Activated CD4-positive, alpha-beta T cell treated with anti-CD3 and anti-CD28 coated beads for 36 hours (primary cell): ENCODE data around the gene EXOC3. TPM values are rescaled to one million over a fixed set of nuclear protein-coding genes. Genes with fewer than 3 reads are reported as not detected.
"Not testable (repeated sequence)": the region's sequence is repeated elsewhere in the genome, so short reads cannot be mapped to it uniquely, and the experiment has no call there.

ENCODE experiments used
- ATAC-seq: fragments of 200-7000 bp; cut with Tn5 transposase; one replicate; pipeline ENCODE4 v1.10.0; 2021; ENCODE audit warnings: mild to moderate bottlenecking, moderate library complexity
- CTCF ChIA-PET: fragments of 350-600 bp; sonication (Branson Sonifier 250); formaldehyde crosslinking; loops from one replicate; lab custom pipeline; 2021; ENCODE audit warnings: antibody characterized with exemption; lab: Charles Lee
- POLR2A ChIA-PET: fragments of 350-600 bp; sonication (Branson Sonifier 250); formaldehyde crosslinking; loops from one replicate; lab custom pipeline; 2021; ENCODE audit warnings: antibody characterized with exemption, inconsistent platforms; lab: Charles Lee
- DNase-seq: peaks from one replicate; pipeline ENCODE4 v3.0.0-alpha.2; 2020
- H3K27ac Mint-ChIP-seq: one replicate; pipeline ENCODE4 v1.8.0; 2021; ENCODE audit warnings: mixed read lengths
- H3K27me3 Mint-ChIP-seq: one replicate; pipeline ENCODE4 v1.8.0; 2021; ENCODE audit warnings: mixed read lengths
- H3K36me3 Mint-ChIP-seq: one replicate; pipeline ENCODE4 v1.8.0; 2021; ENCODE audit warnings: low read depth, mixed read lengths
- H3K4me1 Mint-ChIP-seq: one replicate; pipeline ENCODE4 v1.8.0; 2021; ENCODE audit warnings: mixed read lengths
- H3K4me3 Mint-ChIP-seq: one replicate; pipeline ENCODE4 v1.8.0; 2021; ENCODE audit warnings: mild to moderate bottlenecking, moderate library complexity, mixed read lengths
- H3K9me3 Mint-ChIP-seq: one replicate; pipeline ENCODE4 v1.8.0; 2021; ENCODE audit warnings: low read depth, mixed read lengths
- intact Hi-C, 2 experiments: fragments of 100-400 bp; cut with DNase I in 1 of 2; cut with micrococcal nuclease in 1 of 2; formaldehyde crosslinking; loops; one replicate each; pipeline versions ENCODE4 v1.14.2 to v1.15.1; 2022 to 2024; cut with DNase I, micrococcal nuclease
- total RNA-seq, 2 experiments: library from RNA; stranded (reverse); gene quantifications; one replicate each; pipeline ENCODE4 v1.2.3, GENCODE V29; 2021

EXOC3 gene
- total RNA-seq, 2 experiments from 2014 or later: 49.7 to 62.7 TPM

GRCh38 chr5:410911-411517, 32.0 kb upstream of the EXOC3 start:
- CTCF ChIA-PET: interaction anchor here (0.5 to 0.9 kb wide), 4 partner anchors 40 to 205 kb away, joined by 3 read pairs; no protein-coding TSS in a partner anchor
- H3K4me3 Mint-ChIP-seq: no peak overlapping the region
- H3K27ac Mint-ChIP-seq: no peak overlapping the region
- H3K4me1 Mint-ChIP-seq: peaks cover 18% of the 10 kb centered on the region
- no peak for ATAC-seq
- H3K36me3 Mint-ChIP-seq: no peaks in the 10 kb centered on the region
- no peak for DNase-seq
- POLR2A ChIA-PET: interaction anchor here (0.6 kb wide), 1 partner anchor 18 kb away, joined by 6 read pairs; no protein-coding TSS in a partner anchor
- peaks cover 2% of the 10 kb centered on the region for H3K27me3 Mint-ChIP-seq
- intact Hi-C loops: no loop called here
- no peaks in the 10 kb centered on the region for H3K9me3 Mint-ChIP-seq

GRCh38 chr5:411728-412127, 31.2 kb upstream of the EXOC3 start:
- no peak overlapping the region for H3K27ac Mint-ChIP-seq
- H3K27me3 Mint-ChIP-seq: peaks cover 2% of the 10 kb centered on the region
- no peaks in the 10 kb centered on the region for H3K9me3 Mint-ChIP-seq
- CTCF ChIA-PET: interaction anchor here (0.5 to 0.9 kb wide), 3 partner anchors 39 to 62 kb away, joined by 3 read pairs; no protein-coding TSS in a partner anchor
- H3K4me3 Mint-ChIP-seq: no peak overlapping the region
- peaks cover 18% of the 10 kb centered on the region for H3K4me1 Mint-ChIP-seq
- DNase-seq: peak; percentile 67
- H3K36me3 Mint-ChIP-seq: no peaks in the 10 kb centered on the region
- intact Hi-C loops: no loop called here
- ATAC-seq: peak; percentile 77
- POLR2A ChIA-PET: interaction anchor here (0.6 kb wide), 1 partner anchor 19 kb away, joined by 6 read pairs; no protein-coding TSS in a partner anchor

- H3K9me3 Mint-ChIP-seq, DNase-seq, H3K27ac Mint-ChIP-seq, POLR2A ChIA-PET, H3K27me3 Mint-ChIP-seq, H3K36me3 Mint-ChIP-seq, ATAC-seq, intact Hi-C loops, H3K4me3 Mint-ChIP-seq: not testable (repeated sequence)
- CTCF ChIA-PET: interaction anchor here (1.7 to 2.0 kb wide), 3 partner anchors 16 to 46 kb away, joined by 4 to 10 read pairs (median 5); no protein-coding TSS in a partner anchor
- peaks cover 18% of the 10 kb centered on the region for H3K4me1 Mint-ChIP-seq
Observed at GRCh38 chr5:414991-415927, 27.7 kb upstream of the EXOC3 start.

- H3K36me3 Mint-ChIP-seq: peaks cover 5% of the 10 kb centered on the region
- H3K27me3 Mint-ChIP-seq: peaks cover under 1% of the 10 kb centered on the region
- intact Hi-C loops: no loop called here
- peaks cover 15% of the 10 kb centered on the region for H3K4me1 Mint-ChIP-seq
- H3K9me3 Mint-ChIP-seq: no peaks in the 10 kb centered on the region
- POLR2A ChIA-PET: no interaction called here
- H3K27ac Mint-ChIP-seq: no peak overlapping the region
- DNase-seq: peak; percentile 47
- CTCF ChIA-PET: no interaction called here
- no peak overlapping the region for H3K4me3 Mint-ChIP-seq
- ATAC-seq: peak; percentile 63
Observed at GRCh38 chr5:415928-416635, 26.9 kb upstream of the EXOC3 start.

- no peaks in the 10 kb centered on the region for H3K9me3 Mint-ChIP-seq
- CTCF ChIA-PET: no interaction called here
- POLR2A ChIA-PET: no interaction called here
- H3K27me3 Mint-ChIP-seq: no peaks in the 10 kb centered on the region
- H3K36me3 Mint-ChIP-seq: peaks cover 5% of the 10 kb centered on the region
- no peak overlapping the region for H3K4me3 Mint-ChIP-seq
- DNase-seq (no peak), ATAC-seq (no peak)
- H3K4me1 Mint-ChIP-seq: peaks cover 12% of the 10 kb centered on the region
- intact Hi-C loops: no loop called here
- no peak overlapping the region for H3K27ac Mint-ChIP-seq
Observed at GRCh38 chr5:416636-416960, 26.4 kb upstream of the EXOC3 start.

GRCh38 chr5:417301-418161, 25.4 kb upstream of the EXOC3 start:
- ATAC-seq (no peak), DNase-seq (no peak)
- peaks cover 5% of the 10 kb centered on the region for H3K36me3 Mint-ChIP-seq
- no peaks in the 10 kb centered on the region for H3K27me3 Mint-ChIP-seq
- H3K9me3 Mint-ChIP-seq: no peaks in the 10 kb centered on the region
- intact Hi-C loops: no loop called here
- ChIA-PET POLR2A (no interaction called here), CTCF (interaction anchor here (0.8 kb wide), 1 partner anchor 14 kb away, joined by 3 read pairs; no protein-coding TSS in a partner anchor)
- H3K4me1 Mint-ChIP-seq: peaks cover 3% of the 10 kb centered on the region
- no peak overlapping the region for H3K27ac Mint-ChIP-seq
- no peak overlapping the region for H3K4me3 Mint-ChIP-seq

GRCh38 chr5:418162-419121, 24.5 kb upstream of the EXOC3 start:
- DNase-seq (no peak), ATAC-seq (no peak)
- Mint-ChIP-seq H3K4me3 (no peak overlapping the region), H3K27me3 (no peaks in the 10 kb centered on the region), H3K36me3 (peaks cover 11% of the 10 kb centered on the region), H3K27ac (no peak overlapping the region), H3K9me3 (no peaks in the 10 kb centered on the region), H3K4me1 (peaks cover 3% of the 10 kb centered on the region)
- POLR2A ChIA-PET: no interaction called here
- CTCF ChIA-PET: interaction anchor here (0.6 kb wide), 1 partner anchor 11 kb away, joined by 3 read pairs; no protein-coding TSS in a partner anchor
- intact Hi-C loops: no loop called here

GRCh38 chr5:419970-420369, 23.0 kb upstream of the EXOC3 start:
- Mint-ChIP-seq H3K36me3 (peaks cover 14% of the 10 kb centered on the region), H3K4me1 (peaks cover 3% of the 10 kb centered on the region), H3K27me3 (no peaks in the 10 kb centered on the region), H3K9me3 (no peaks in the 10 kb centered on the region), H3K27ac (no peak overlapping the region), H3K4me3 (no peak overlapping the region)
- ChIA-PET CTCF (interaction anchor here (0.8 kb wide), 1 partner anchor 10 kb away, joined by 3 read pairs; no protein-coding TSS in a partner anchor), POLR2A (interaction anchor here (0.5 kb wide), 1 partner anchor 20 kb away, joined by 3 read pairs; no protein-coding TSS in a partner anchor)
- ATAC-seq: no peak
- intact Hi-C loops: no loop called here
- DNase-seq: no peak

- ChIA-PET POLR2A (interaction anchor here (0.5 kb wide), 1 partner anchor 21 kb away, joined by 3 read pairs; no protein-coding TSS in a partner anchor), CTCF (no interaction called here)
- peaks cover 16% of the 10 kb centered on the region for H3K36me3 Mint-ChIP-seq
- intact Hi-C loops: no loop called here
- DNase-seq (no peak), ATAC-seq (no peak)
- H3K4me3 Mint-ChIP-seq: no peak overlapping the region
- H3K27me3 Mint-ChIP-seq: no peaks in the 10 kb centered on the region
- peaks cover 3% of the 10 kb centered on the region for H3K4me1 Mint-ChIP-seq
- no peaks in the 10 kb centered on the region for H3K9me3 Mint-ChIP-seq
- H3K27ac Mint-ChIP-seq: no peak overlapping the region
Observed at GRCh38 chr5:420632-421286, 22.2 kb upstream of the EXOC3 start.
